ENCODE results near the gene TEAD4.

Gene TEAD4

GRCh38 chr12:3085341-3086139 lies 126.3 kb downstream of the TEAD4 start:
- DNase-seq, result no peak

GRCh38 chr12:3086211-3086610 lies 127.0 kb downstream of the TEAD4 start:
- no peak for DNase-seq

- no peak for DNase-seq
Observed at GRCh38 chr12:3086729-3087323, 127.6 kb downstream of the TEAD4 start.

- DNase-seq, result no peak
Observed at GRCh38 chr12:3087758-3088650, 128.8 kb downstream of the TEAD4 start.

GRCh38 chr12:3089588-3089987 lies 130.4 kb downstream of the TEAD4 start:
- DNase-seq, result no peak
